ENCODE results near the gene KRTAP25-1. TPM values are rescaled to one million over a fixed set of nuclear protein-coding genes. Genes with fewer than 3 reads are reported as not detected.

Gene KRTAP25-1
- not detected in 2 replicates for total RNA-seq

DNA sequence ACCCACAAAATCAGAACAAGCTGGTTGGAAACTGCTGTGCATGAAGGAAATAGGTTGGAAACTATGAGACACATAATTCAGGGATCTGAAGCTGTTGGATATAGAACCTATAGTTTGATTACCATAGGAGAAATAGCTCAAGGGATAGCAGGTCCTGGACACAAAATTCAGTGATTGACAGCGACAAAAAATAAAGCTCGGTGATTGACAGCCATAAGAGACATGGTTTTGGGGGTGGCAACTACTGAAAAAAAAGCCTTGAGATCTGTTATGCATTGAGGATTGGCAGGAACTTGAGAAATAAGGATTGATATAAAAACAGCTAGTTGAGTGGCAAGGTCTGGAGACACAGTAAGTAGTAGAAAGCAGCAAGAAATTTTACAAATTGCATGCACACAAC is at the start of gene KRTAP25-1:
KRTAP25-1 (minus strand) TSS at position 300 of the 400 bp plus-strand sequence; CDS start at position 276, 24 bp downstream.

DNA sequence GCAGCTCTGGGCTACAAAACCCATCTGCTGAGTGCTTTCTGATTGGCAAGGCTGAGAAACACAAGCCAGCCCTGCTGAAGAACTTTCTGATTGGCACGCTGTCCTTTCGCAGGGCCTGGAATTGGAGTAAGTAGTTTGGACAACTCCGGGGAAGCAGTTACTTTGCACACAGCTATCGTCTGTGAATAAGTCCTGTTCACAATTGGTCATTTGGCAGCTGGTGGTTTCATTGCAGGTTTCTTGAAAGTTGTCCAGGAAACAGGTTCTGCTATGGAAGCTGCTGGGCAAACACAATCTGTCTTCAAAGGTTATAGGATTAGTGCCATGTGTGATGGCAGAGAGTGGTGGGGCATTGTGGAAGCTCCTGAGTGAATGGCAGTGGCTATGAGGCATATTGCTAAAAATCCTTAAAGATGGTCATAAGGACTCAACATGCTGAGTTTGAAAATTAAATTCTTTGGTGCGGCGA is 48.0 kb upstream of the KRTAP25-1 start, which contains the start of gene KRTAP27-1:
KRTAP27-1 (minus strand) TSS at position 419 of the 469 bp plus-strand sequence; CDS start at position 393, 26 bp downstream.

GRCh38 chr21:30320215-30320614 is 30.9 kb upstream of the KRTAP25-1 start, which contains the start of gene KRTAP26-1:
Gene KRTAP26-1, minus strand, starts transcription at chr21:30320315. Its CDS starts 280 bp downstream, at chr21:30320035.

DNA sequence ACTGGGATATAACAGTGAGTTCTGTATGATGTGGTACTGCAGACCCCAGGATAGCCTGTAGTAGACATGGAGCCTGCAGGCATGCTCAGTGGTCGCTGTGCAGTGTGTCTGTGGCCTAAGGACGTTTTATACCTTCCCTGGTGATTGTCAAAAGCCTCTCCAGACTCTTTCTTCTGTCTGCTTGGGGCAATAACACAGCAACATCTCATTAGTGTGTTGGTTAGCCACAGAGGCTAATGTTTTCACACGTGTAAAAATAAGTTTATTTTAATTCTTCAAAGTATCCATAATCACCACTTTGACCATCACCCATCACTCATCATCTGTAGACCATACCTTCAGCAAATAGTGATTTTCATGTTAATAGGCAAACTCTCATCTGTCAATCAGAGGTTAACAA is 6.5 kb downstream of the KRTAP25-1 start, which contains the start of gene KRTAP24-1:
KRTAP24-1 (minus strand) TSS at position 101 of the 400 bp plus-strand sequence; CDS start at position 83, 18 bp downstream.

Other genes with a start within 250 kb of the KRTAP25-1 start
- gene CLDN17, start 122.7 kb downstream of the KRTAP25-1 start, total RNA-seq: not detected in 2 replicates
- gene CLDN8, start 73.4 kb downstream of the KRTAP25-1 start, total RNA-seq: not detected in 2 replicates
- not detected in 2 replicates for gene KRTAP24-1, start 6.6 kb downstream of the KRTAP25-1 start, total RNA-seq
- not detected in 2 replicates for gene KRTAP26-1, start 30.8 kb upstream of the KRTAP25-1 start, total RNA-seq
- gene KRTAP27-1, start 48.2 kb upstream of the KRTAP25-1 start, total RNA-seq: not detected in 2 replicates
- gene KRTAP23-1, start 59.1 kb upstream of the KRTAP25-1 start, total RNA-seq: not detected in 2 replicates
- not detected in 2 replicates for gene KRTAP13-2, start 82.8 kb upstream of the KRTAP25-1 start, total RNA-seq
- gene KRTAP13-1, start 106.5 kb upstream of the KRTAP25-1 start, total RNA-seq: not detected in 2 replicates
- gene KRTAP13-3, start 136.4 kb upstream of the KRTAP25-1 start, total RNA-seq: not detected in 2 replicates
- not detected in 2 replicates for gene KRTAP13-4, start 140.7 kb upstream of the KRTAP25-1 start, total RNA-seq
- gene KRTAP15-1, start 150.8 kb upstream of the KRTAP25-1 start, total RNA-seq: not detected in 2 replicates
- gene KRTAP19-1, start 190.9 kb upstream of the KRTAP25-1 start, total RNA-seq: not detected in 2 replicates
- gene KRTAP19-2, start 197.9 kb upstream of the KRTAP25-1 start, total RNA-seq: not detected in 2 replicates
- not detected in 2 replicates for gene KRTAP19-3, start 202.5 kb upstream of the KRTAP25-1 start, total RNA-seq
- gene KRTAP19-4, start 207.7 kb upstream of the KRTAP25-1 start, total RNA-seq: not detected in 2 replicates
- gene KRTAP19-5, start 212.6 kb upstream of the KRTAP25-1 start, total RNA-seq: not detected in 2 replicates

Measured in smooth muscle cell of the pulmonary artery (primary cell).